GM12865 (cell line): ENCODE results near the gene HOXB1.
"Not testable (repeated sequence)": the region's sequence is repeated elsewhere in the genome, so short reads cannot be mapped to it uniquely, and the experiment has no call there.

Experiments used
- DNase-seq: peaks from one replicate; pipeline ENCODE4 v3.0.0; 2010; ENCODE audit warnings: low read depth
- H3K4me3 ChIP-seq: 2 replicates; pipeline ENCODE4 v1.5.1; 2011; ENCODE audit warnings: mild to moderate bottlenecking, low read depth, low read length, control low read depth
- CTCF ChIP-seq: IDR thresholded peaks from 2 replicates; pipeline ENCODE4 v1.5.1; 2011; ENCODE audit warnings: low read length, control low read depth, low read depth, inconsistent platforms; ENCODE audit not compliant: insufficient read depth; ENCODE audit errors: missing control alignments

Gene HOXB1

DNA sequence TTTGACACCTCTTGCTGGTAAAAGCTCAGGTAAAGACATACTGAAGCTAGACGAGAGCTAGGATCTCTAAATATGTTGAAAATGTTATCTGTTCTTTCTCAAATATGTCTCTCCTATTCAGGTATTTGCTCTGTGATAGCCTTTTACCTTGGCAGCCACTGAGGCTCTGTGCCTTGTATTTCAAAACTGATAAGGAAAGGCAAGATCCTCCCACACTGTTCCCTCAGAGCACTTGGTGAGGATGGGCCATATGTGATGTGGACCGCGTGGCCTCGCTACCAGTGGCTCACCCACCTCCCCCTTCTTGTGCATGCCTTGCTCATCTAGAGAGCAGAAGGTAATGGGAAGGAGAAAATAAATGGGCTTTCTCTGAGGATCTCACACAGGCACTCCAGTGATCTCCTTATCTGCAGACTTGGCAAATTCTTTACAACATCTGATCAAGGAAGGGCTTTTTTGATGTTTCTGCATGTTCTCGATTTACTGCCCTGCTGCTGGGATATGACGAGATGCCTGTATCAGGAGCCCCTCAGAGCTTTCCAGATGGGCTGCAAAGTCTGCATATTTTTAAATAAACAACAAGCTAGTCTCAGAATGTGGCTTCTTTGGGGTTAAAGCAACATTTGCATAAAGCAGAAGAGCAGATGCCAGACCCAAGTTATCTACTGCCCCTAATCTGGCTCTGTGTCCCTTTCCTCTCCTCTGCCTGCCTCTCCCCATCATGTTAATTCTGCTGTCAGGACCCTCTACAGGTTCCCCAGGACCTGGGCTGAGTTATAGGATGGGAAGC lies 16.9 kb downstream of the HOXB1 start:
- no peak for TF ChIP-seq CTCF
- DNase-seq, result peak; percentile 52
- H3K4me3 ChIP-seq, result peak overlapping the region; percentile 18; the same call in 1 of the 2 replicates

DNA sequence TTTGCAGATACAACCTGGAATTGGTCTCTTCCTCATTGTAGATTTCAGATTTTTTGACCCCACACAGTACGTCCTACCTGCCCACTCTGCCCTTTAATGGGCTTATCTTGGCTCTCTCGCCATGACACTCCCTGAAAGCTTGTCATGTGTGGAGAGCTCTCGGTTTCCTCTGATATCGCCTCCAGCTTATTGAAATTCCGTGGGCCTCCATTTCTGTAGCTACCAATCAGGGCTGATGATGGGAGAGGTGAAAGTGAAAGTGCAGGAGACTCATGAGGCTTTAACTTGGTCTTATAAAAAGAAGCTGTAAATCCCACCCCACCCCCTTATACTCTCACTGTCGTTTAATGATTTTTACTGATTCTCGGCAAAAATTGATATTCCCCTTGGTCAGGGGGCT lies 17.7 kb downstream of the HOXB1 start:
- no peak overlapping the region for H3K4me3 ChIP-seq
- TF ChIP-seq CTCF, result no peak
- DNase-seq, result peak; percentile 40

GRCh38 chr17:48510761-48511604 lies 19.8 kb downstream of the HOXB1 start:
- no peak overlapping the region for H3K4me3 ChIP-seq
- TF ChIP-seq CTCF, result no peak
- DNase-seq, result peak; percentile 86

- no peak overlapping the region for H3K4me3 ChIP-seq
- no peak for DNase-seq
- TF ChIP-seq CTCF, result no peak
Observed at GRCh38 chr17:48510381-48510760, 20.4 kb downstream of the HOXB1 start.

DNA sequence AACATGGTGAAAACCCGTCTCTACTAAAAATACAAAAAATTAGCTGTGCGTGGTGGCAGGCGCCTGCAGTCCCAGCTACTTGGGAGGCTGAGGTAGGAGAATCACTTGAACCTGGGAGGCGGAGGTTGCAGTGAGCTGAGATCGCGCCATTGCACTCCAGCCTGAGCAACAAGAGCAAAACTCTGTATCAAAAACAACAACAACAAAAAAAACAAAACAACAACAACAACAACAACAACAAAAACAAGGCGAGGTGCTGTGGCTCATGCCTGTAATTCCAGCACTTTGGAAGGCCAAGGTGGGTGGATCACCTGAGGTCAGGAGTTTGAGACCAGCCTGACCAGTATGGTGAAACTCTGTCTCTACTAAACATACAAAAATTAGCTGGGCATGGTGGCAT lies 21.1 kb downstream of the HOXB1 start:
- DNase-seq, H3K4me3 ChIP-seq: not testable (repeated sequence)

DNA sequence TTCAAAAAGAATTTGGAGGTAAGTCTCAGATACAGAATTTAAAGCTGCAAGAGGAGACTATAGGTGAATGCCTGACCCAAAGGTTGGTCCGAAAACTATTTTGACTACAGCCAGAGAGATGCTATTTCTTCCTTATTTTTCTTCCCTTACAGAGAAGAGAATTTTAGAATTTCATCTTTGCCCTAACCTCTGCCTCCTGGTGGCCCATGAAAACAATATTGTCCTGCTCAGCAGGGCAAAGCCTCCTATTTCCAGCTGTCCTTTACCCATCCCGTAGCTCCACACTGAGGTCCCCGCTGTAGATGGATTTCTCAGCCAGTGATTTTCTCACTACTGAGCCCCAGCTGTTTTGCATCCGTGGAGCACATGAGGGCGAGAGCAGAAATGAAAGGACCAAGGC lies 24.6 kb downstream of the HOXB1 start:
- DNase-seq, result no peak
- no peak for TF ChIP-seq CTCF
- no peak overlapping the region for H3K4me3 ChIP-seq

DNA sequence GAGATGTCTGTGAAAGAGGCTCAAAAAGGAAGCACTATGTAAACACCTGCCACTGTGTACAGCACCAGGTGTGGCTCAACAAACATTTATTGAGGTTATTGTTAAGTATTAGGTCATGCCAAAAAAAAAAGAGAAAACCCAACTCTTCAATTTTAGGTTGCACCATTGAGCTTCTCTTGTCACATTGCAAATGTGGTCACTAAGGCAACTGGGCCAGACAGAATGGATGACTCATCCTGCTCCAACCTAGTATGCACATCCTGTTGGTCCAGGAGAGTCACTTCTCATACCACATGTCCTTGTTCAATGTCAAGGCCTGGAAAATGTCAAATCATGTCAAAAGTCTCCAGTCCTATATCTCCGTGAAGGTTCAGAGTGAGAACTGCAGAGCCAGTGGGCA lies 25.0 kb downstream of the HOXB1 start:
- H3K4me3 ChIP-seq, result no peak overlapping the region
- no peak for TF ChIP-seq CTCF
- DNase-seq, result peak; percentile 92
